Measurements from ENCODE around the gene SNAP91. TPM values are rescaled to one million over a fixed set of nuclear protein-coding genes. Genes with fewer than 3 reads are reported as not detected.

SNAP91 gene
- total RNA-seq, 1 donor from 2014 or later: 2.6 TPM

DNA sequence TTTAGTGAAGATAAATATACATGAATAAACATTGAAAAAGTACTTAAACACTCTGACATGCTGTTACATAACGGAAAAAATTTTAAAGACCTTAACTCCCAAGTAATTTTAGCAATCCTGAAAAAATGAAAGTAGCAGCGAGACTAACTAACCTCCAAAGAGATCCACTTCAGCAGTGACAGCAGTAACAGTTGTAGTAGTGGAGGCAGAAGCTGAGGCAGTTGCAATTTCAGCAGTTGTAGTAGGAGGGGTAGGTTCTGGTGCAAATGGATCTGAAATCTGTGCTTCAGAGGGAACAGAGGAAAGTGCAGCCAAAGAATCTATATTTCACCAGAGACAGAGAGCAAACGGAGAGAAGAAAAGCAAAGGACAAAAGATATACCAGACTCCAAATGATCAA, 107.8 kb downstream of the SNAP91 start:
- Histone ChIP-seq H3K4me3 (no peak overlapping the region), H3K27me3 (ENCODE audit: low read depth) (no peaks in the 10 kb centered on the region), H3K4me1 (no peaks in the 10 kb centered on the region), H3K9me3 (replicated peaks) (no peaks in the 10 kb centered on the region), H3K36me3 (no peaks in the 10 kb centered on the region), H3K27ac (replicated peaks) (no peak overlapping the region)
- intact Hi-C loops (cut with micrococcal nuclease): no loop called here
- no peak for DNase-seq
- TF ChIP-seq, protein P1, sequence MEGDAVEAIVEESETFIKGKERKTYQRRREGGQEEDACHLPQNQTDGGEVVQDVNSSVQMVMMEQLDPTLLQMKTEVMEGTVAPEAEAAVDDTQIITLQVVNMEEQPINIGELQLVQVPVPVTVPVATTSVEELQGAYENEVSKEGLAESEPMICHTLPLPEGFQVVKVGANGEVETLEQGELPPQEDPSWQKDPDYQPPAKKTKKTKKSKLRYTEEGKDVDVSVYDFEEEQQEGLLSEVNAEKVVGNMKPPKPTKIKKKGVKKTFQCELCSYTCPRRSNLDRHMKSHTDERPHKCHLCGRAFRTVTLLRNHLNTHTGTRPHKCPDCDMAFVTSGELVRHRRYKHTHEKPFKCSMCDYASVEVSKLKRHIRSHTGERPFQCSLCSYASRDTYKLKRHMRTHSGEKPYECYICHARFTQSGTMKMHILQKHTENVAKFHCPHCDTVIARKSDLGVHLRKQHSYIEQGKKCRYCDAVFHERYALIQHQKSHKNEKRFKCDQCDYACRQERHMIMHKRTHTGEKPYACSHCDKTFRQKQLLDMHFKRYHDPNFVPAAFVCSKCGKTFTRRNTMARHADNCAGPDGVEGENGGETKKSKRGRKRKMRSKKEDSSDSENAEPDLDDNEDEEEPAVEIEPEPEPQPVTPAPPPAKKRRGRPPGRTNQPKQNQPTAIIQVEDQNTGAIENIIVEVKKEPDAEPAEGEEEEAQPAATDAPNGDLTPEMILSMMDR (IDR thresholded peaks at IDR 0.05; ENCODE audit: borderline replicate concordance): no peak

DNA sequence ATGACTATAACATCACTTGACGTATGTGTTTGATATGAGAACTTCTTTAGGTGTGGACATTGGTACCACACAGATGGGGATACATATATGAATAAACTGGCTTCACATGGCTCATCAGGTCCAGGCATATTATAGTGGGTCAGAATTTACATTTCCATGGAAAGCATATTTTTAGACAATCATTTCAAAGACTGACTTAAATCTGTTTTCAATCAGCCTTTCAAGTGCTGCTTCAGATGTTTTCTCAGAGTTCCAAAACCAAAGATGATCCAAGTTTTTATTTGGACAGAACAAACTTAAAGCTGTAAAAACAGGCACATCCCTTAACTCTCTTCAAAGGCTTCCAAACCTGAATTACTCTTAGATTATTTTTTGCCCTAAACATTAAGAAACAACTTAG, 108.4 kb downstream of the SNAP91 start:
- Histone ChIP-seq H3K27me3 (ENCODE audit: low read depth) (no peaks in the 10 kb centered on the region), H3K9me3 (replicated peaks) (no peaks in the 10 kb centered on the region), H3K4me3 (no peak overlapping the region), H3K4me1 (no peaks in the 10 kb centered on the region), H3K36me3 (no peaks in the 10 kb centered on the region), H3K27ac (replicated peaks) (no peak overlapping the region)
- intact Hi-C loops (cut with micrococcal nuclease): no loop called here
- TF ChIP-seq, protein P1 (IDR thresholded peaks at IDR 0.05; ENCODE audit: borderline replicate concordance): no peak
- no peak for DNase-seq

DNA sequence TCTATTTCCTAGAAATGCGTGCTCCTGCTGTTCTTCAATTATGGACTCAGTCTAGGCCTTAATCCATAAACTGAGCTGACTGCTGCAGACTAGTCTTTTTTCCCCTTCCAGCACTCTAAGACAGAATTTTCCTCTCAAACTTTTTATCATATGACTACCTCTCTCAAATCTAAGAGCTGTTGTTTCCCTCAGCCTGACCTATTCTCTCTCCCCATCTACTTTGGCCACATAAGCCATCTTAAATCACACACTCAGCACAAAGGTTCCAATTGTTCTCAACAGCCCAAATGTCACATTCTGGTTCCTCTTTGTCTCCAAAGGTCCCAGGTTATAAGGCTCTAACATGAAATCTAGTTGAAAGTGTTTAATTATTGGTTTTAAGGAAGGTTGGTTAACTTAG, 111.4 kb downstream of the SNAP91 start:
- no peaks in the 10 kb centered on the region for H3K4me1 ChIP-seq
- no peaks in the 10 kb centered on the region for H3K27me3 ChIP-seq (ENCODE audit: low read depth)
- TF ChIP-seq, protein P1 (IDR thresholded peaks at IDR 0.05; ENCODE audit: borderline replicate concordance): no peak
- no peak overlapping the region for H3K4me3 ChIP-seq
- H3K9me3 ChIP-seq (replicated peaks): no peaks in the 10 kb centered on the region
- H3K36me3 ChIP-seq: no peaks in the 10 kb centered on the region
- intact Hi-C loops (cut with micrococcal nuclease): no loop called here
- H3K27ac ChIP-seq (replicated peaks): no peak overlapping the region
- no peak for DNase-seq

DNA sequence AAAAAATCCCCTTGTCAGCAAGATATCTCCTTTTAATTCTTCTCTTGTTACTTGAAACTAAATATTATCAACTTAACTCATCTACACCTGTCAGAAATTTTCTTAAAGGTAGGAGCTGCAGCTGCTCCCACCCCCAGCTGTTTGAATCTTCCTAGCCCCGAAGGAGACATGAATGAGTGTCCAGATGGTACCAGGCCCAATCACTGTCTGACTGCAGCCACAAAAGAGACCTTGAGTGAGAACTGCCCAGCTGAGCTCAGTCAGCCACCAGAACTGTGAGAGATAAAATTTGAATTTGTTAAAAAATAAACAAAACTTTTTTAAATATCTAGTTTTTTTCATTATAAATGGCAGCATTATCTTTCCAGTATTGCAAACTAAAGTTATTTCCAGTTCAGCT, 111.8 kb downstream of the SNAP91 start:
- Histone ChIP-seq H3K9me3 (replicated peaks) (no peaks in the 10 kb centered on the region), H3K27me3 (ENCODE audit: low read depth) (no peaks in the 10 kb centered on the region), H3K4me3 (no peak overlapping the region), H3K36me3 (no peaks in the 10 kb centered on the region), H3K4me1 (no peaks in the 10 kb centered on the region), H3K27ac (replicated peaks) (no peak overlapping the region)
- TF ChIP-seq, protein P1 (IDR thresholded peaks at IDR 0.05; ENCODE audit: borderline replicate concordance): no peak
- DNase-seq: no peak
- intact Hi-C loops (cut with micrococcal nuclease): no loop called here

DNA sequence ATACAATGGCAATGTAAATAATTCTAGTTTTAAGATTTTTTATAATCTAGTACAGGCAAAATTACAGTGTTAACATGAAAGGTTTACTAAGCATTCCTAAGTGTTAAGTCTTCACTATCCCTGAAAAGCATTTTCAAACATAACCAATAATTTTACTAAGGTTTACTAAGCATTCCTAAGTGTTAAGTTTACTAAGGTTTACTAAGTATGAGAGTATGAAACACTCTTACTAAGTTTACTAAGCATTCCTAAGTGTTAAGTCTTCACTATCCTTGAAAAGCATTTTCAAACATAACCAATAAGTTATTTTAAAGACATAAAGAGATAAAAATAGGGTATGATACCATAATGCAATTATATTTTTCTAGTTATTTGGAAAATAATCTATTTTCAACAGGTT, 114.0 kb downstream of the SNAP91 start:
- Histone ChIP-seq H3K9me3 (replicated peaks) (no peaks in the 10 kb centered on the region), H3K4me1 (no peaks in the 10 kb centered on the region), H3K27me3 (ENCODE audit: low read depth) (no peaks in the 10 kb centered on the region), H3K4me3 (no peak overlapping the region), H3K36me3 (no peaks in the 10 kb centered on the region), H3K27ac (replicated peaks) (no peak overlapping the region)
- no peak for DNase-seq
- intact Hi-C loops (cut with micrococcal nuclease): no loop called here
- TF ChIP-seq, protein P1 (IDR thresholded peaks at IDR 0.05; ENCODE audit: borderline replicate concordance): no peak

DNA sequence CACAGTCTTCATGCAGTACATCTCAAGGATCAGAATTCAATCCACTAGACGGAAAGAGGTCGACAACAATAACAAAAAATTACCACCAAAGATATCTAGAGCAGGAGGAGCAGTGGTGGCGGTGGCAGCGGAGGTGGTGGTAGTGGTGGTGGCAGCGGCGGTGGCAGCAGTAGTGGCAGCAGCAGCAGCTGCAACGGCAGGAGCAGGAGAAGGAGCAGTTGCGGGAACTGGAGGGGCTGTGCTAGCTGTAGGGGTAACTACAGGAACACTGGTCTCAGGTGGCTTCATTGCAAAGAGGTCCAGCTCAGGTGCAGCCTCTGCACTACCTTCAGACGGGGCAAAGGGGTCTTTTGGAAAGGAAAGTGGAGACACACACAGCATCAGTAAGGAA, 115.5 kb downstream of the SNAP91 start:
- H3K4me1 ChIP-seq: no peaks in the 10 kb centered on the region
- H3K9me3 ChIP-seq (replicated peaks): no peaks in the 10 kb centered on the region
- no peak overlapping the region for H3K4me3 ChIP-seq
- intact Hi-C loops (cut with micrococcal nuclease): no loop called here
- H3K27me3 ChIP-seq (ENCODE audit: low read depth): no peaks in the 10 kb centered on the region
- H3K36me3 ChIP-seq: no peaks in the 10 kb centered on the region
- no peak for DNase-seq
- TF ChIP-seq, protein P1 (IDR thresholded peaks at IDR 0.05; ENCODE audit: borderline replicate concordance): no peak
- H3K27ac ChIP-seq (replicated peaks): no peak overlapping the region
